GM13976 (cell line): Measurements from ENCODE around the gene MED17.
"Not testable (repeated sequence)": the region's sequence is repeated elsewhere in the genome, so short reads cannot be mapped to it uniquely, and the experiment has no call there.

Experiments used
- DNase-seq: peaks from one replicate; pipeline ENCODE4 v3.0.0; 2012; ENCODE audit warnings: low spot score
- in situ Hi-C: fragments of 300-500 bp; cut with MboI; formaldehyde crosslinking; loops from one replicate; pipeline ENCODE4 v1.12.0; 2022; ENCODE audit warnings: low sequenced_read_pairs, mixed read lengths, inconsistent platforms; ENCODE audit not compliant: unreplicated experiment
- TF ChIP-seq, protein P1 (sequence below): IDR thresholded peaks from 2 replicates; pipeline ENCODE4 v1.5.1; 2012; ENCODE audit warnings: borderline replicate concordance, mild to moderate bottlenecking; ENCODE audit not compliant: insufficient read depth; ENCODE audit errors: extremely low read depth, missing control alignments, control extremely low read depth

MED17 gene

GRCh38 chr11:93740031-93740729 is 43.9 kb upstream of the MED17 start:
- in situ Hi-C loops: no loop called here
- TF ChIP-seq, protein P1, sequence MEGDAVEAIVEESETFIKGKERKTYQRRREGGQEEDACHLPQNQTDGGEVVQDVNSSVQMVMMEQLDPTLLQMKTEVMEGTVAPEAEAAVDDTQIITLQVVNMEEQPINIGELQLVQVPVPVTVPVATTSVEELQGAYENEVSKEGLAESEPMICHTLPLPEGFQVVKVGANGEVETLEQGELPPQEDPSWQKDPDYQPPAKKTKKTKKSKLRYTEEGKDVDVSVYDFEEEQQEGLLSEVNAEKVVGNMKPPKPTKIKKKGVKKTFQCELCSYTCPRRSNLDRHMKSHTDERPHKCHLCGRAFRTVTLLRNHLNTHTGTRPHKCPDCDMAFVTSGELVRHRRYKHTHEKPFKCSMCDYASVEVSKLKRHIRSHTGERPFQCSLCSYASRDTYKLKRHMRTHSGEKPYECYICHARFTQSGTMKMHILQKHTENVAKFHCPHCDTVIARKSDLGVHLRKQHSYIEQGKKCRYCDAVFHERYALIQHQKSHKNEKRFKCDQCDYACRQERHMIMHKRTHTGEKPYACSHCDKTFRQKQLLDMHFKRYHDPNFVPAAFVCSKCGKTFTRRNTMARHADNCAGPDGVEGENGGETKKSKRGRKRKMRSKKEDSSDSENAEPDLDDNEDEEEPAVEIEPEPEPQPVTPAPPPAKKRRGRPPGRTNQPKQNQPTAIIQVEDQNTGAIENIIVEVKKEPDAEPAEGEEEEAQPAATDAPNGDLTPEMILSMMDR: no peak
- DNase-seq: no peak

DNA sequence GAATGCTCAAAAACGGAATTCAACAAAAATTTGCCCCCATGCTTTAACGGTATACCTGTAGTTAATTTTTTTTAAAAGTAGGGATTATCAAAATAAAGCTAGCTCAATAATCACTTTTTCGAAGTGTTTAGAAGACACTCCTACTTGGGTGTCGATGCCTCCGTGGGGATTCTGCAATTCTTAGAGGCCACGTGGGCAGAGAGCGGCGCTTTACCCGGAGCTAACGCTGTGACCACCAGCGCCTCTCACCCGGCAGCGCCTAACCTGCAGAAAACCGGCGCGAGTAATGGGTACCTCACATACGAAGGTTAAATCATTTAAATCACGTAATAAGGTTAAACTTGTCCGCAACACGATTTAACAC is 43.4 kb upstream of the MED17 start:
- in situ Hi-C loops: no loop called here
- DNase-seq: peak; percentile 49
- TF ChIP-seq, protein P1: no peak

DNA sequence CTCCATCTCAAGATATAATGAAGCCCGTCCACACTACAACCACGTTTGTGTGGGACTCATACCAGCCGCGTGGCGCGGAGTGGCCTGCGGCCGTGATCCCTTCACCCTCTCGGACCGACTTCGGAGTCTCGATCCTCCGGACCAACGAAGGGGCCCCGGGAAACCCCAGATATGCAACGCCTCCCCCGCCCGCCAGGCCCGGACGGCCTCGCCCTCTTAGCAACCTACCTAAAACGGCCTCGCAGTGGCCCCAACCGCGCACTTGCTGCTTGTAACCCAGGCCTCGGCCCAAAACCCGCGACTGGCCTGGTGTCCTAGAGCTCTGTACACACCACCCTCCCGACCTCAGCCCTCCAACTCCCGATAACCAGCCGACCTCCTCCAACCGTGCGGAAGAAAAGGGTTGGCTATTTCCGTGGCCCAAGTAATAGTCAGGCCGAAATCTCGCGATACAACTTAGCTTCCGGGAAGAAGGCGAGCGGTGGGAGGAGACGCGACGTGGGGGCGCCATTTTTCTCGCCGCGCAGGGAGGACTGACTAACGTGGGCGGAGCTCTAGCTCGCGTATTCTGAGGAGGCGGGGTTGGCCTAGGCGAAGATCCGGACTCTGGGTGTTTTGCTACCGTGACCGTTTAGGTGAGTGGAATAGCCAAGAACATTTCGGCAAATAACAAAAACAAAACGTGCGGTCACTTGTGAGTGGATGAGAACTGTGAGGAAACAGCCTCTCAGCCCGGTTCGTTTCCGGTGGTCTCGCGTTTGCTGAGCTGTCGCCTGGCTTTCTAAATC is 42.8 kb upstream of the MED17 start, which contains the start of the genes C11orf54 and TAF1D:
Gene C11orf54 (plus strand): TSS at position 579 of the 788 bp plus-strand sequence. CDS start 5,722 bp downstream, outside the sequence.
Gene TAF1D (minus strand): TSS at position 402 of the 788 bp plus-strand sequence. CDS start 2,191 bp downstream, outside the sequence.
- DNase-seq: peak; percentile 96
- TF ChIP-seq, protein P1: peak; percentile 11
- in situ Hi-C loops: no loop called here

DNA sequence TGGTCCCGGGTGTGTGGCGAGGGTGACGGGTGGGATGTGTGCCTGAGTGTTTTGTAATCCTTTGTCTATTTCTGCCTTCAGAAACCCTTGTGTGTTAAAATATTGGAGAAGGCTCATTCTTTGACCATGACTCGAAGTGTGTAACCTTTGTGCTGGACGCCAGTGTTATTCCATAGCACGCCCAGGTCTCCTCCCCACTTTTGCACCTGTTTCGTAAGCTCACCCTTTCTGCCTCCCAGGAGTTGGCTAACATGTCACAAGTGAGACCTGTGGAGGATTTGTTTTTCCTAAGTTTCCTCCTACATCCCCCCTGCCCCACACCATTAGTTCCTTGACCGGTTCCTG is 42.2 kb upstream of the MED17 start:
- no peak for DNase-seq
- TF ChIP-seq, protein P1: no peak
- in situ Hi-C loops: no loop called here

DNA sequence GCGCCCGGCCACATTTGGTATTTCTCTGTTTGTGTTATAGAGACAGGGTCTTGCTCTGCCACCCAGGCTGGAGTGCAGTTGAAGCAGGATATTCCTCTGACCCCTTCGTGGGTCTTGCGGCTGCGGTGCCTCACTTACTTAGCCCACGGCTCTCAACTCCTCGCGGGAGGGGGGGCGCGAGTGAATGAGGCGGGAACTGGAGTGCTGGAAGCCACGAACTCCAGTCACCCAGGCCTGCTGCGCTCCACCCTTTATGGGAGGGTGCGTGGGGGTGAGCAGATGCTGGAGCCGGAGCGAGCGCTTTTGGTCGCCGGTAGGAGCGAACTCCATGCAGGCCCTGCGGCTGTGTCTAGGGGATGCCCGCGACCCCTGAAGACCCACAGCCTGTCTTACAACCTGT is 40.8 kb upstream of the MED17 start:
- DNase-seq: no peak
- TF ChIP-seq, protein P1: no peak
- in situ Hi-C loops: no loop called here

GRCh38 chr11:93744669-93745004 is 39.4 kb upstream of the MED17 start:
- DNase-seq: no peak
- TF ChIP-seq, protein P1: no peak
- in situ Hi-C loops: no loop called here

DNA sequence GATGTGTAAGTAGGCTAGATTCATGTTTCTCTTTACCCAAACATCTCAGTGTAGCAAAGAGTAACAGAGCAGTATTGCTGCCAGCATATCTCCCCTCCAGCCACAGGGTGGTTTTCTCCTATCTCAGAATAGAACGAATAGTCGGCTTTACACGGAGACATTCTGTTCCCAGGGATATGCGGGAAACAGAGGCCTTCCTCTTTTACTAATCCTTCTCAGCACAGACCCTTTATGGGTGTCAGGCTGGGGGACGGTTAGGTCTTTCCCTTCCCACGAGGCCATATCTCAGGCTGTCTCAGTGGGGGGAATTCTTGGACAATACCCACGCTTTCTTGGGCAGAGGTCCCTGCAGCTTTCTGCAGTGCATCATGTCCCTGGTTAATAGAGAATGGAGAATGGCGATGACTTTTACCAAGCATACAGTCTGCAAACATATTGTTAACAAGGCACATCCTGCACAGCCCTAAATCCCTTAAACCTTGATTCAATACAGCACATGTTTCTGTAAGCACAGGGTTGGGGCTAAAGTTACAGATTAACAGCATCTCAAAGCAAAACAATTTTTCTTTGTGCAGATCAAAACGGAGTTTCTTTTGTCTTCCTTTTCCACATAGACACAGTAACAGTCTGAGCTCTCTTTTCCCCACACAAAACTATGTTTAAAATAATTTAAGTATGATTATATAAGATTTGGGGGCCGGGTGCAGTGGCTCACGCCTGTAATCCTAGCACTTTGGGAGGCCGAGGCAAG is 38.9 kb upstream of the MED17 start:
- in situ Hi-C loops, DNase-seq: not testable (repeated sequence)
